SU-DHL-6 (cell line): ENCODE results near the gene STK32C.

Source experiments
- CTCF ChIP-seq: fragments of 200-600 bp; sonication (generic); IDR thresholded peaks from one replicate; pipeline ENCODE4 v1.5.1; 2017; ENCODE audit warnings: antibody characterized with exemption, mild to moderate bottlenecking, low read length, moderate library complexity; ENCODE audit not compliant: insufficient read depth, poor library complexity, severe bottlenecking
- EZH2phosphoT487 ChIP-seq: fragments of 200-600 bp; sonication (generic), shearing (Covaris generic); conservative IDR thresholded peaks from 2 replicates; pipeline ENCODE4 v1.6.1; 2018; ENCODE audit warnings: mild to moderate bottlenecking, antibody characterized with exemption, low read length, moderate library complexity, mixed read lengths

GRCh38 chr10:132197271-132198067 lies 110.3 kb downstream of the STK32C start:
- no peak for TF ChIP-seq CTCF
- TF ChIP-seq EZH2phosphoT487, result no peak
